C4-2B (cell line): ENCODE results near the gene CABLES2.

Source experiments
- ZFX ChIP-seq: fragments of 450-650 bp; IDR thresholded peaks from 2 replicates; pipeline ENCODE4 v1.6.1; 2017
- TF ChIP-seq, protein P1 (sequence below): fragments of 450-650 bp; conservative IDR thresholded peaks from 2 replicates; pipeline ENCODE4 v1.5.1; 2017; ENCODE audit warnings: mild to moderate bottlenecking

DNA sequence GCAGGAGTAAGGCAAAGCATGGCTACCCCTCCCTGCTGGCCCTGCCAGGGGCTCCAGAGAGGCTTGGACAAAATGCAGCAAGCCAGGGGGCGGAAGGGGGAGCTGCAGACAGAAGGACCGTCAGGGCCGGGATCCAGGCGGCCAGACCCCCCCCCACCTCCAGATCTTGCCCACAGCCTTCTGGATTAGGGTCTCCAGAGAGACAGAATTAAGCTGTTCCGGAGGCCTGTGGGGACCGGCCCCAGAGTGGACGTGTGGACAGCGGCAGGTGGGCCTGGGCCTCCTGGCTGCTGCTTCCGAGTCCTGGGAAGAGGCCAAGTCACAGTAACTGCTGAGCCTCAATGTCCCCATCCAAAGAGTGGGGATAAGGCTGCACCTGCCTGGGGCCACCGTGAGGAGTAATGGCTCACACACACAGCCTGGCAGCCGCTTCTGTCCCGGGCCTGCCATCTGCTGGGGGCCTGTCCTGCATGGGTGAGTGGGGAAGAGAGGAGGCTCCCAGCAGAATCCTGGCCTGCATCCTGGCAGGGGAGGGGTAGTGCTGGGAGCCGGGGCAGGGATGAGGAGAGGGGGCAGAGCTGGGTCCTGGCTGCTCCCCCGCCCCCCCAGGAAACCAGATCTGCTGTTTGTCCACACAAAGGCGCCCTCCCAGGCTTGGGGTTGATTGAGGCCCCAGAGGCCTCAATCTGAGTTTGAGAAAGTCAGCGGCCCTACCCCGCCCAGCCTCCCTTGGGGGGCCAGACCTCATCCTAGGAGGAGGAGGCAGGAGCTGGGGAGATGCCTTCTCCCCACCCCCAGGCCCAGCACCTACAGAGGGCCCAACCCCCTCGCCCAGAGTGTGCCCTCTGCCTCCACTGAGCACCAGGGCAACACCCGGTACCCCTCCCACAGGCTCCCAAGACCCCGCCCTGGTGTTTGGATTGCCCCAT is 43.8 kb downstream of the CABLES2 start:
- TF ChIP-seq, protein P1, sequence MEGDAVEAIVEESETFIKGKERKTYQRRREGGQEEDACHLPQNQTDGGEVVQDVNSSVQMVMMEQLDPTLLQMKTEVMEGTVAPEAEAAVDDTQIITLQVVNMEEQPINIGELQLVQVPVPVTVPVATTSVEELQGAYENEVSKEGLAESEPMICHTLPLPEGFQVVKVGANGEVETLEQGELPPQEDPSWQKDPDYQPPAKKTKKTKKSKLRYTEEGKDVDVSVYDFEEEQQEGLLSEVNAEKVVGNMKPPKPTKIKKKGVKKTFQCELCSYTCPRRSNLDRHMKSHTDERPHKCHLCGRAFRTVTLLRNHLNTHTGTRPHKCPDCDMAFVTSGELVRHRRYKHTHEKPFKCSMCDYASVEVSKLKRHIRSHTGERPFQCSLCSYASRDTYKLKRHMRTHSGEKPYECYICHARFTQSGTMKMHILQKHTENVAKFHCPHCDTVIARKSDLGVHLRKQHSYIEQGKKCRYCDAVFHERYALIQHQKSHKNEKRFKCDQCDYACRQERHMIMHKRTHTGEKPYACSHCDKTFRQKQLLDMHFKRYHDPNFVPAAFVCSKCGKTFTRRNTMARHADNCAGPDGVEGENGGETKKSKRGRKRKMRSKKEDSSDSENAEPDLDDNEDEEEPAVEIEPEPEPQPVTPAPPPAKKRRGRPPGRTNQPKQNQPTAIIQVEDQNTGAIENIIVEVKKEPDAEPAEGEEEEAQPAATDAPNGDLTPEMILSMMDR = no peak
- no peak for TF ChIP-seq ZFX
